Endodermal cell (in vitro differentiated cells): ENCODE results near the gene TAL2. TPM values are rescaled to one million over a fixed set of nuclear protein-coding genes. Genes with fewer than 3 reads are reported as not detected.

Experiments used
- DNase-seq: peaks from one replicate; pipeline ENCODE4 v3.0.0-alpha.2; 2017
- H3K27ac ChIP-seq: 2 replicates; pipeline ENCODE4 v1.5.1; 2013; ENCODE audit warnings: mild to moderate bottlenecking, low read depth, low read length, moderate library complexity
- H3K27me3 ChIP-seq: 2 replicates; pipeline ENCODE4 v1.6.1; 2013; ENCODE audit warnings: mild to moderate bottlenecking, low read length, moderate library complexity; ENCODE audit not compliant: insufficient read depth, control insufficient read depth, poor library complexity, severe bottlenecking
- H3K36me3 ChIP-seq: 2 replicates; pipeline ENCODE4 v1.7.0; 2013; ENCODE audit warnings: mild to moderate bottlenecking, low read length, moderate library complexity; ENCODE audit not compliant: control insufficient read depth, insufficient read depth
- H3K4me1 ChIP-seq: one replicate; pipeline ENCODE4 v1.7.0; 2013; ENCODE audit warnings: low read length; ENCODE audit not compliant: control insufficient read depth, insufficient read depth
- H3K4me3 ChIP-seq: 2 replicates; pipeline ENCODE4 v1.5.1; 2013; ENCODE audit warnings: mild to moderate bottlenecking, low read length, moderate library complexity
- H3K9ac ChIP-seq: 2 replicates; pipeline ENCODE4 v1.6.1; 2013; ENCODE audit warnings: mild to moderate bottlenecking, low read length, moderate library complexity; ENCODE audit not compliant: poor library complexity, severe bottlenecking; ENCODE audit errors: extremely low read depth
- H3K9me3 ChIP-seq: 2 replicates; pipeline ENCODE4 v1.6.1; 2013; ENCODE audit warnings: mild to moderate bottlenecking, low read length, moderate library complexity; ENCODE audit not compliant: control insufficient read depth
- H3K27ac Mint-ChIP-seq: 2 replicates; pipeline ENCODE4 v1.8.0; 2020; ENCODE audit warnings: mixed read lengths
- H3K27me3 Mint-ChIP-seq: 2 replicates; pipeline ENCODE4 v1.8.0; 2021; ENCODE audit warnings: mild to moderate bottlenecking, mixed read lengths; ENCODE audit not compliant: insufficient read depth
- H3K36me3 Mint-ChIP-seq: 2 replicates; pipeline ENCODE4 v1.8.0; 2020; ENCODE audit warnings: low read depth, mixed read lengths
- H3K4me1 Mint-ChIP-seq: 2 replicates; pipeline ENCODE4 v1.8.0; 2020; ENCODE audit warnings: mixed read lengths
- H3K4me3 Mint-ChIP-seq: 2 replicates; pipeline ENCODE4 v1.8.0; 2020; ENCODE audit warnings: mild to moderate bottlenecking, moderate library complexity, mixed read lengths
- H3K9me3 Mint-ChIP-seq: 2 replicates; pipeline ENCODE4 v1.8.0; 2020; ENCODE audit warnings: mild to moderate bottlenecking, mixed read lengths
- WGBS, 2 experiments: methylation state at CpG; one replicate each; pipeline versions ENCODE4 v1.1.5 to v1.1.7; 2013; ENCODE audit warnings: missing lambda C conversion rate in 2 of 2, mixed read lengths in 1 of 2; ENCODE audit not compliant: insufficient coverage in 1 of 2, insufficient read length in 1 of 2; 5-methylcytosine and 5-hydroxymethylcytosine counted together
- total RNA-seq, 2 donors: library from RNA; stranded (reverse); fragmentation: NEBNext Ultra II Directional in 1 of 2; extraction: Animal tissue kit (Norgen Biotek cat#: 25700) in 1 of 2; gene quantifications; 2 replicates in 1 of 2; 3 replicates in 1 of 2; pipeline ENCODE4 v1.2.1, GENCODE V29; 2021
- TF ChIP-seq, protein P1 (sequence below): fragments of 200-600 bp; sonication (generic); conservative IDR thresholded peaks from 2 replicates; pipeline ENCODE4 v1.5.0; 2021; ENCODE audit warnings: antibody characterized with exemption, mild to moderate bottlenecking

The TAL2 gene
- total RNA-seq, 2 donors from 2014 or later, result 4.1 to 7.0 TPM

DNA sequence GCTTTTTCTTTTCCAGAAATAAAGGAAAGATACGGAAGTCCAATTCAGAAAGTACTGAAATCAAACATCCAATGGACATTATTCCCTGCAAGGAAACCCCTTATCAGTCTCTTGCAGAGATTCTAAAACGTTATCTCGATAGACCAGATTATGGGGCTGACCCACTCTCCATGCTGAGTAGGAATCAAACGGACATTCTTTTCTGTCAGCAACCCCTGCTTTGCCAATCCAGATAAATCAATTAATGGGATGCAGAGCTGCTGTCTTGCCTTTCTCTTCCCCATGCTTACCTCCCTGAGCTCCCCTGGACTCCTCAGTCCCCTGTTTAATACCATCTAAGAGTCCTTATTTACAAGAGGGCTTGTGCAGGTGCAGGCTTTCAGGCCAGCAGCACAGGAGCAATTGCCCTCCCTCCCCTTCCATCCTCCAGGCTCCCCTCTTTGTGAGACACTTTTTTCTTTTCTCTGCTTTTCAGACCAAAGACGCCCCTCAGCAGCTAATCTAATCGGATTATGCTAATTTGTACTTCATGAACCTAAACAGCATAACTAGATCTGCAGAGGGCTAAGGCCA is 14.2 kb downstream of the TAL2 start:
- no peak overlapping the region for H3K4me3 ChIP-seq
- peaks cover 12% of the 10 kb centered on the region for H3K27me3 ChIP-seq
- Mint-ChIP-seq H3K36me3 (no peaks in the 10 kb centered on the region), H3K9me3 (no peaks in the 10 kb centered on the region), H3K27ac (no peak overlapping the region), H3K4me1 (peaks cover 47% of the 10 kb centered on the region), H3K27me3 (peaks cover 20% of the 10 kb centered on the region), H3K4me3 (no peak overlapping the region)
- no peaks in the 10 kb centered on the region for H3K9me3 ChIP-seq
- H3K9ac ChIP-seq, result no peak overlapping the region
- H3K4me1 ChIP-seq, result peaks cover 35% of the 10 kb centered on the region
- DNase-seq, result peak; percentile 56
- TF ChIP-seq, protein P1, sequence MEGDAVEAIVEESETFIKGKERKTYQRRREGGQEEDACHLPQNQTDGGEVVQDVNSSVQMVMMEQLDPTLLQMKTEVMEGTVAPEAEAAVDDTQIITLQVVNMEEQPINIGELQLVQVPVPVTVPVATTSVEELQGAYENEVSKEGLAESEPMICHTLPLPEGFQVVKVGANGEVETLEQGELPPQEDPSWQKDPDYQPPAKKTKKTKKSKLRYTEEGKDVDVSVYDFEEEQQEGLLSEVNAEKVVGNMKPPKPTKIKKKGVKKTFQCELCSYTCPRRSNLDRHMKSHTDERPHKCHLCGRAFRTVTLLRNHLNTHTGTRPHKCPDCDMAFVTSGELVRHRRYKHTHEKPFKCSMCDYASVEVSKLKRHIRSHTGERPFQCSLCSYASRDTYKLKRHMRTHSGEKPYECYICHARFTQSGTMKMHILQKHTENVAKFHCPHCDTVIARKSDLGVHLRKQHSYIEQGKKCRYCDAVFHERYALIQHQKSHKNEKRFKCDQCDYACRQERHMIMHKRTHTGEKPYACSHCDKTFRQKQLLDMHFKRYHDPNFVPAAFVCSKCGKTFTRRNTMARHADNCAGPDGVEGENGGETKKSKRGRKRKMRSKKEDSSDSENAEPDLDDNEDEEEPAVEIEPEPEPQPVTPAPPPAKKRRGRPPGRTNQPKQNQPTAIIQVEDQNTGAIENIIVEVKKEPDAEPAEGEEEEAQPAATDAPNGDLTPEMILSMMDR, result no peak
- H3K36me3 ChIP-seq, result no peaks in the 10 kb centered on the region
- 51 to 58% methylated on average over 5 to 6 of the region's 6 CpGs for WGBS, 2 experiments
- H3K27ac ChIP-seq, result no peak overlapping the region

DNA sequence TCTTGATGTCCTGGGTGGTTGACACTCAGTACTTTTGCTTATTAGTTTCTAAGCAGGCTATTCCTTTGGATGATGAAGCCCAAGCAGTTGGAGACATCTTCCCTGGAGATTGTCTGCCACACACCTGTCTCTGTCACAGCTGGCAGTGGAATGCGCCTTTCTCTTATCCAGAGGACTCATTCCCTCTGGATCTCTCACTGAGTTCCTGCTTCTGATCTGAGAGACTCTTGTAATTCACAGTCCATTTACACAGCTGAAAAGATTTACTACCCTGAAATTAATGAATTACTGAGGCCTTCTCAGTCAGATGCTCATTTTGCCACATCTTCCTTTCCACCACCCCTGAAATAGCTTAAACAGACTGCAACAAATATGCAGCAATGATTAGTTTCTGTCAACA is 15.9 kb downstream of the TAL2 start:
- WGBS, 2 experiments, result 74% methylated on average over 1 of the region's 1 CpG; no CpG with 5 or more reads in 1 of the 2 experiments
- Histone ChIP-seq H3K27ac (no peak overlapping the region), H3K4me1 (peaks cover 35% of the 10 kb centered on the region), H3K9me3 (peaks cover 7% of the 10 kb centered on the region), H3K4me3 (peak overlapping the region; percentile 64), H3K36me3 (no peaks in the 10 kb centered on the region), H3K9ac (no peak overlapping the region), H3K27me3 (peaks cover 5% of the 10 kb centered on the region)
- TF ChIP-seq, protein P1, result no peak
- peaks cover 49% of the 10 kb centered on the region for H3K4me1 Mint-ChIP-seq
- H3K36me3 Mint-ChIP-seq, result no peaks in the 10 kb centered on the region
- peak overlapping the region; percentile 33 for H3K27ac Mint-ChIP-seq
- no peaks in the 10 kb centered on the region for H3K9me3 Mint-ChIP-seq
- H3K27me3 Mint-ChIP-seq, result peaks cover 9% of the 10 kb centered on the region
- H3K4me3 Mint-ChIP-seq, result no peak overlapping the region
- peak; percentile 73 for DNase-seq

DNA sequence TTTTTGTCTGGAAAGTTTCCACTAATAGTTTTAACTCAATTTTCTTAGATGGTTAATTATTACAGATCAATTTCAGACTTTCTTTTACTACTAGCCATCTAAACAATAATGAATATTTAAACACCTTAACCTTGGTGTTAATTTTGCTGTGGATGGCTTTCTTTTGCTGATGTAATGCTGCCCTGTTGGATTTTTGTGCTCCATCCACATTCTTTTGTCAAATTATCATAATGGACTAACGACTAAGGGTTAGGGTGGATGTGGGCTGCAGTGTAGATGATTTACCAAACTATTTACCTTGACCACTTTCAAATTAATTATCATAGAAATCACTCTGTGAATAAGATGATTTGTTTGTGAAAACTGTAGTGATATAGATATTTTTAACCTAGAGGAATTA is 16.5 kb downstream of the TAL2 start:
- Histone ChIP-seq H3K9ac (no peak overlapping the region), H3K9me3 (peaks cover 7% of the 10 kb centered on the region), H3K4me1 (peaks cover 35% of the 10 kb centered on the region), H3K27ac (no peak overlapping the region), H3K36me3 (no peaks in the 10 kb centered on the region), H3K27me3 (no peaks in the 10 kb centered on the region), H3K4me3 (peak overlapping the region; percentile 64)
- no peak for DNase-seq
- no CpG with 5 or more reads among the region's 1 CpG for whole genome bisulfite sequencing, 2 experiments
- H3K4me3 Mint-ChIP-seq, result no peak overlapping the region
- peaks cover 50% of the 10 kb centered on the region for H3K4me1 Mint-ChIP-seq
- no peaks in the 10 kb centered on the region for H3K9me3 Mint-ChIP-seq
- H3K27ac Mint-ChIP-seq, result no peak overlapping the region
- TF ChIP-seq, protein P1, result no peak
- no peaks in the 10 kb centered on the region for H3K36me3 Mint-ChIP-seq
- H3K27me3 Mint-ChIP-seq, result peaks cover 3% of the 10 kb centered on the region
